ENCODE measurements around the gene ARHGEF33. TPM values are rescaled to one million over a fixed set of nuclear protein-coding genes. Genes with fewer than 3 reads are reported as not detected.
A peak's percentile ranks its signal among the peaks of the same experiment; 100 is the strongest.

ARHGEF33 gene
- total and polyA plus RNA-seq, 2 of the 13 experiments (the other 11 are each of a cell fraction or from before 2014, with no cell fraction given): 0.04 TPM; not detected in 1

GRCh38 chr2:38947241-38948239, 57.9 kb downstream of the ARHGEF33 start:
- WGBS (ENCODE audit: low lambda C conversion rate): 20% methylated on average over 10 of the region's 11 CpGs
- BruUV-seq (replicated peaks): no TSS peak
- peaks cover 46% of the 10 kb centered on the region for H3K4me1 ChIP-seq (ENCODE audit: insufficient read depth, low read length)
- H3K4me2 ChIP-seq (ENCODE audit: low read depth, low read length): peak overlapping the region; percentile 79
- no peak overlapping the region for H2AFZ ChIP-seq (ENCODE audit: low read length)
- ATAC-seq (peak; percentile 94), FAIRE-seq (peak; percentile 73), DNase-seq (ENCODE audit: low spot score) (peak; percentile 89)
- no peaks in the 10 kb centered on the region for H3K36me3 ChIP-seq (replicated peaks in 1 of 2; ENCODE audit: control insufficient read depth in 1 of 2, insufficient read depth in 2 of 2, low read length in 2 of 2)
- peak overlapping the region in 1 of 3 experiments; percentile 32; a peak in 2 of 6 replicates for H3K4me3 ChIP-seq (replicated peaks in 1 of 3; ENCODE audit: insufficient read depth in 1 of 3, low read depth in 2 of 3, low read length in 3 of 3)
- ChIA-PET POLR2A (interaction anchor here (0.6 to 2.2 kb wide), 11 partner anchors 15 to 282 kb away, joined by 3 to 10 read pairs (median 5); partner anchors contain the start of genes DHX57, MORN2, SOS1 and SRSF7), CTCF (ENCODE audit: low intra/inter-chr PET ratio, low total read pairs) (interaction anchor here (1.2 to 1.7 kb wide), 2 partner anchors 281 to 283 kb away, joined by 8 to 9 read pairs; no protein-coding TSS in a partner anchor)
- in situ Hi-C loops (cut with HindIII; ENCODE audit: extremely low pct_ligation_motif_present, low pct_unique_long_range_greater_than_20kb) (loop anchor here (5.0 to 10.0 kb wide), 3 partner anchors 35 to 280 kb away; no protein-coding TSS in a partner anchor), intact Hi-C loops (cut with micrococcal nuclease; ENCODE audit: unreplicated experiment) (loop anchor here (1.0 to 5.0 kb wide), 8 partner anchors 21 to 282 kb away; partner anchors contain the start of genes DHX57 and MORN2)
- no peaks in the 10 kb centered on the region for H3K79me2 ChIP-seq (ENCODE audit: insufficient read depth, low read length)
- no peaks in the 10 kb centered on the region for H4K20me1 ChIP-seq (ENCODE audit: insufficient read depth, low read length)
- no peaks in the 10 kb centered on the region for H3K27me3 ChIP-seq (ENCODE audit: control insufficient read depth in 1 of 2, insufficient read depth in 2 of 2, low read length in 2 of 2)
- H3K9me3 ChIP-seq (ENCODE audit: low read length): no peaks in the 10 kb centered on the region
- peak overlapping the region; percentile 45 for H3K9ac ChIP-seq (ENCODE audit: insufficient read depth, low read depth, low read length)
- peak overlapping the region; percentile 39 for H3K27ac ChIP-seq (ENCODE audit: extremely low read length, insufficient read depth, low read length)
- TF ChIP-seq ZNF503 (CRISPR knock-in tag; IDR thresholded peaks at IDR 0.05): no peak; the same call in 1 of the 2 replicates
- no peak for TF ChIP-seq DRAP1 (CRISPR knock-in tag; IDR thresholded peaks at IDR 0.05)
- TF ChIP-seq PRMT3 (CRISPR knock-in tag; IDR thresholded peaks at IDR 0.05; ENCODE audit: borderline replicate concordance, low read depth): no peak
- no peak for TF ChIP-seq BRF2 (CRISPR knock-in tag; IDR thresholded peaks at IDR 0.05)
- TF ChIP-seq ARNT2 (CRISPR knock-in tag; IDR thresholded peaks at IDR 0.05; ENCODE audit: low read depth): no peak
- no peak for TF ChIP-seq AGO1 (IDR thresholded peaks at IDR 0.05; ENCODE audit: low read depth, low read length, poor library complexity, severe bottlenecking)
- TF ChIP-seq CSRNP2 (CRISPR knock-in tag; conservative IDR thresholded peaks at IDR 0.05; ENCODE audit: low read depth): no peak
- no peak for TF ChIP-seq MNT (IDR thresholded peaks at IDR 0.05)
- no peak for TF ChIP-seq ETS1 (CRISPR knock-in tag; IDR thresholded peaks at IDR 0.05)
- TF ChIP-seq ZBTB21 (CRISPR knock-in tag; IDR thresholded peaks at IDR 0.05): no peak
- TF ChIP-seq ZNF549 (CRISPR knock-in tag; IDR thresholded peaks at IDR 0.05): no peak
